ENCODE measurements around the gene RARS2.
A peak's percentile ranks its signal among the peaks of the same experiment; 100 is the strongest.

Gene RARS2

GRCh38 chr6:87573307-87574024 is 16.3 kb downstream of the RARS2 start:
- no peak for DNase-seq (ENCODE audit: low spot score)

GRCh38 chr6:87572883-87573282 is 16.9 kb downstream of the RARS2 start:
- no peak for DNase-seq (ENCODE audit: low spot score)

- DNase-seq (ENCODE audit: low spot score), result no peak
These were observed 17.8 kb downstream of the RARS2 start for GRCh38 chr6:87572021-87572420.

- no peak for DNase-seq (ENCODE audit: low spot score)
These were observed 28.8 kb downstream of the RARS2 start for GRCh38 chr6:87561017-87561416.

GRCh38 chr6:87558446-87558845 is 31.3 kb downstream of the RARS2 start:
- DNase-seq (ENCODE audit: low spot score), result no peak

- DNase-seq (ENCODE audit: low spot score), result no peak
These were observed 34.3 kb downstream of the RARS2 start for GRCh38 chr6:87555506-87555905.

- DNase-seq (ENCODE audit: low spot score), result no peak
These were observed 36.5 kb downstream of the RARS2 start for GRCh38 chr6:87553159-87553765.

- DNase-seq (ENCODE audit: low spot score), result no peak
These were observed 38.0 kb downstream of the RARS2 start for GRCh38 chr6:87551799-87552198.

GRCh38 chr6:87544474-87544735 is 45.4 kb downstream of the RARS2 start:
- DNase-seq (ENCODE audit: low spot score), result no peak

- DNase-seq (ENCODE audit: low spot score), result no peak
These were observed 45.9 kb downstream of the RARS2 start for GRCh38 chr6:87543696-87544473.

GRCh38 chr6:87541744-87542143 is 48.0 kb downstream of the RARS2 start:
- no peak for DNase-seq (ENCODE audit: low spot score)

GRCh38 chr6:87541041-87541440 is 48.7 kb downstream of the RARS2 start:
- DNase-seq (ENCODE audit: low spot score), result no peak

- DNase-seq (ENCODE audit: low spot score), result peak; percentile 8
These were observed 49.2 kb downstream of the RARS2 start for GRCh38 chr6:87540539-87540938.

GRCh38 chr6:87539554-87539953 is 50.2 kb downstream of the RARS2 start:
- DNase-seq (ENCODE audit: low spot score), result no peak

GRCh38 chr6:87538510-87539260 is 51.1 kb downstream of the RARS2 start:
- no peak for DNase-seq (ENCODE audit: low spot score)

GRCh38 chr6:87534377-87535047 is 55.3 kb downstream of the RARS2 start:
- no peak for DNase-seq (ENCODE audit: low spot score)

- no peak for DNase-seq (ENCODE audit: low spot score)
These were observed 60.6 kb downstream of the RARS2 start for GRCh38 chr6:87529221-87529620.

- no peak for DNase-seq (ENCODE audit: low spot score)
These were observed 67.1 kb downstream of the RARS2 start for GRCh38 chr6:87522686-87523085.

GRCh38 chr6:87518453-87518852 is 71.3 kb downstream of the RARS2 start:
- no peak for DNase-seq (ENCODE audit: low spot score)

GRCh38 chr6:87514831-87515230 is 75.0 kb downstream of the RARS2 start:
- DNase-seq (ENCODE audit: low spot score), result no peak

- DNase-seq (ENCODE audit: low spot score), result no peak
These were observed 85.3 kb downstream of the RARS2 start for GRCh38 chr6:87504441-87504840.

Data from Ammon's horn (tissue), 1 donor.